ENCODE results near the gene POLK.
"Not testable (repeated sequence)": the region's sequence is repeated elsewhere in the genome, so short reads cannot be mapped to it uniquely, and the experiment has no call there.

The POLK gene

DNA sequence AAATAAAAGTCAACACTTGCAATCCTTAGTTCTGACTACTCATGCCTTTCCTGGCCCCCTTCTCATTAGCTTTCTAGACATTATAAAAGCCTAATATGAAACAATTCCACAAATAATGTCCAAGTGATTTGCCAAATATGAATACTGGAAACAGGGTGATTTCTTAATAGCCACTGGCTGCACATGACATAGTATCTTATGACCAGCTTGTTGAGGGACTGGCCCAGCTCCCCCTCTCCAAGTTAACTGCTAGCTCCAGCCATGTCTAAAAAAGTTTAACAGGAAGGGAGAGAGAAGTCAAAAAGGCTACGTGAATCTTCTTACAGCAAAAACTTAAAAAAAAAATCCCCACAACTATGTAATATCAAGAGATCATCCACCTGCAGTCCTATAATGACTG is 1.7 kb upstream of the POLK start:
- in situ Hi-C loops (cut with HindIII; ENCODE audit: low sequenced_read_pairs) = loop anchor here (5.0 kb wide), 1 partner anchor 57 kb away; no protein-coding TSS in a partner anchor

DNA sequence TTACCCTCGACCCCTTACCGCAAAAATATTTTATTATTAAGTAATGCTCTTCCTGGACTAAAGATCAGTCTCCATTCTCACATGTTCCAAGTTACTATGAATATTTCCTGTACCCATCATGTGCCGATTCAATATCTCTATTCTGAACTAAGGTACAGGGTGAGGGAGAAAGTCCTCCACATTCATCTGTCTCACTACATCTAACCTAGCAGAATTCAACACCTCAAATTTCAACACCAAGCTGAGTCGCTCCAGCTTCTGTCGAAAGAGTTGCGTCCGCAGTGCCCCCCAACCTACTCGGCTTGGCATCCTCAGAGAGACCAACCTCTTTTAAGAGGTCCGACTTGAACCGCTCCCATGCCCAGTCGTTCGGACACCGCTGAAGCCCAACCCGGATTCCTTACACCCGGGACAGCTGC is 1.3 kb upstream of the POLK start:
- in situ Hi-C loops (cut with HindIII; ENCODE audit: low sequenced_read_pairs) = no loop called here

DNA sequence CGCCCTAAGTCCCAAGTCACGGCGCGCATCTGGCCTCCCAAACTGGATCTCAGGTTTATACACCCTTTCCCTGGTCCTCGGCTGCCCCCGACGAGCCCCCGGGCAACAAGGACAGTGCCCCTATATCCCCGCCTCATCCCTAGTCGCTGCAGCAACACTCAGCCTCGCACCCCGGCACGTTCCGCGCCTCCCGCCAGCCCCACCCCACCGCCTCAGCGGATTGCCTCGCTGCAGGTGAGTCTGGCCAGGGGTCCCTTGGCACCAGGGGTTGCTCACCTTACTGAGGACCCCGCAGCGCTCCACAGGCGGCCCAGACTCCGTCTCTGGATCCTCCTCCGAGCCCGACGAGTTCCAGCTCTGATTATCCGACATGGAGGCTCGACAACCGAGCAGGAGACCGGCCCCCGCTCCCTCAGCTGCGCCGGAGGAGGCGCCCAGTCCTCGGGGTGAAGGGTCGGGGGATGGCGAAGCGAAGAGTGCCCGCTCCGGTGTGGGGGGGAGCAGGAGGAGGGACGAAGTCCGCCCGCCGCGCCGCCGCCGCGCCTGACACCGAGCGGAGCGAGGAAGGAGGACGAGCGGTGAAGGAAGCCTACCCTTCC is 756 bp upstream of the POLK start:
- in situ Hi-C loops (cut with HindIII; ENCODE audit: low sequenced_read_pairs) = no loop called here

DNA sequence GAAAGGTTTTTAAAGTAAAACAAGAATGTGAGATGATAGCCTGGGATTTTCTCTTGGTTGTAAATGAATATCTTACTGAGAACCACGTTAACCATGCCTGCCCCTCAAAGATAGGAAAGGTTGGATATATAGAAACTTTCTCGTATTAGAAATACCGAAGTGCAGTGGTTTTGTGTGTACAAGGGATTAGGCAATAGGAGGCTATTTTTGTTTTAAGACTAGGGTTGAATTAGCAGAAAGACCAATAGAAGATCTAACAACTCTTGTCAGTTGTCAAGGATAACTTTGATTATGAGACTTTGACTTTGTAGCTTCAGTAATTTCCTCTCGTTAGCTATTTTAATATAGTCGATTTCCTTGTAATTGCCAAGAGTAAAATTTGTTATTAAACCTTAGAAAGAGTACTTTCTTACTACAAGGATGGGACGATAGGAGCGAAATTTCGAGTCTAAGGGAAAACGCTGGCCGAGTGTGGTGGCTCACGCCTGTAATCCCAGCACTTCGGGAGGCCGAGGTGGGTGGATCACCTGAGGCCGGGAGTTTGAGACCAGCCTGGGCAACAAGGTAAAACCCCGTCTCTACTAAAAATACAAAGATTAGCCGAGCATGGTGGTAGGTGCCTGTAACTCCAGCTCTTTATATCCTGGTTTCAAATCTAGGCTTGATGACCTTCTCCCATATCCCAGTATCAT is 838 bp downstream of the POLK start:
- in situ Hi-C loops (cut with HindIII; ENCODE audit: low sequenced_read_pairs) = no loop called here

DNA sequence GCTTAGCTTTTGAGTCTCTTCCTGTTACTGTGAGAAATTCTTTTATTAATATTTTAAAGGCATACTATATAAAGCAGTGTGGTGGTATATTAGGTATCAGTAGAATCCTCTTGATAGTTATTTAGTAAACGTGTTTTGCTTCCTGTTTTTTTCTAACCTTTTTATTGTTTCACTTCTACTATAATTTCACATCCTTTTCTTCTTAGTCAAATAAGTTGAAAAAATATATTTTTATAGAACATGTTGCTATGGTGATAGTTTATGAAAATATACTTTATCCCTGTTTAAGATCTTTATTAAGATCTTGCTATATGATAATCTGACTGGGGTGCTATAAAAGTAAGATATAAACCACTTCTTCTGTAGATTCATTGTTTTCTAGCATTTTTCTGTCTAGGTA is 2.1 kb downstream of the POLK start:
- in situ Hi-C loops (cut with HindIII; ENCODE audit: low sequenced_read_pairs) = no loop called here

DNA sequence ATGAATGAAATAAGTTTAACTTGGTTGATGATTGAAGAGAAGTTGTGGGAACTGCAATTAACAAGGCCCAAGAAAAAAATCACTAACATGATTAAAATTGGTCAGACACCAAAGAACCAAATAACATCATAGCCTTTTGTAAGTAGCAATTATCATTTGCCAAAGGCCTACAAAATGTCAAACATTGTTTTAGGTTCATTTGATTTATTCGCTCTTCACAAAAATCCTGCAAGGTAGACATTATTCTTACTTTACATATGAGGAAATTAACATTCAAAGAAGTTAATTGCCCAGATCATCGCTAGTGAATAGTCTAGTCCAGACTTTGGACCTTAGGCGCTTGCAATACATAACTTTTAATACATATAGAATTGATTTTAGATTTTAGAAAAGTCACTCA is 2.6 kb downstream of the POLK start:
- in situ Hi-C loops (cut with HindIII; ENCODE audit: low sequenced_read_pairs) = no loop called here

DNA sequence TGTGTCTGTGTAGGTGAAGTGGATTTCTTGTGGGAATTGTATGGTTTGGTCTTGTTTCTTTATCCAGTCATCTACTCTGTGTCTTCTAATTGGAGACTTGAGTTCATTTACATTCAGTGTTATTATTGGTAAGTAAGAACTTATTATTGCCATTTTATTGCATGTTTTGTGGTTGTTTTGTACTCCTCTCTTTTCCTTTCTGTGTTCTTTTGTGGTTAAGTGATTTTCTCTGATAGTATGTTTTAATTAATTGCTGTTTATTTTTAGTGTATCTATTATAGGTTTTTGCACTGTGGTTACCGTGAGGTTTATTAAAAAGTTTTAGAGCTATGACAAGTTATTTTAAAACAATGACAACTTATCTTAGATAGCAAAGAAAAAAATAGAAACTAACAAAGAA is 8.1 kb downstream of the POLK start:
- in situ Hi-C loops (cut with HindIII; ENCODE audit: low sequenced_read_pairs) = no loop called here

DNA sequence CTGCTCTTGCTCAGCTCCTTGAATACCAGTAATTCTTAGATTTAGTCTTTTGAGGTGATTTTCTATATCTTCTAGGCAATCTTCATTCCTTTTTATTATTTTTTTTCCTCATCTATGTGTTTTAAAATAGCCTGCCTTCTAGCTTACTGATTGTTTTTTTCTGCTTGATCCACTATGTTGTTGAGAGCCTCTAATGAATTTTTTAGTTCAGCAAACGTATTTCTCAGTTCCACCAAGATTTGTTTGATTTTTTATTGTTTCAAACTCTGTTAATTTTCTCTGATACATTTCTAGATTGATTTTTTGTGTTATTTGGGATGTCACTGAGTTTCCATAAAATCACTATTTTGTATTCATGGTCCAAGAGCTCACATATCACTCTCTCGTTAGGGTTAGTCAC is 9.5 kb downstream of the POLK start:
- in situ Hi-C loops (cut with HindIII; ENCODE audit: low sequenced_read_pairs) = no loop called here

DNA sequence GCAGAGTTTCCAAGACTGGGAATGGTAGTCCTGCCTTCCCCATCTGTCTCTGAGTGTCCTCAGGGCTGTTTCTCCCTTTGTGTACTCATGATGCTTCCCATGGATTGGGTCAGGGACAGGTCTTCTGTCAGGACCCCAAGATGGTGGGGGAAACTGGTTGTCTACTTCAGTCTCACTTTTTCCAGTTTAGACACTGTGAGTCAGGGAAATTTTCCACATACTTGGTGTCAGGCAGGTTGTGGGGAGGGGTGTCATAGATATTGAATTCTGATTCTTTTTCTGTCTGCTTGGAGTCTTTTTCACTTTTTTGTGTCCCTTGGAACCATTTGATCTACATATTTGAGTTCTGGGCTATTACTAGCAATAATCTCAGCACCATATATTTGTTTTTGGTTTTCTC is 10.3 kb downstream of the POLK start:
- in situ Hi-C loops (cut with HindIII; ENCODE audit: low sequenced_read_pairs) = no loop called here

DNA sequence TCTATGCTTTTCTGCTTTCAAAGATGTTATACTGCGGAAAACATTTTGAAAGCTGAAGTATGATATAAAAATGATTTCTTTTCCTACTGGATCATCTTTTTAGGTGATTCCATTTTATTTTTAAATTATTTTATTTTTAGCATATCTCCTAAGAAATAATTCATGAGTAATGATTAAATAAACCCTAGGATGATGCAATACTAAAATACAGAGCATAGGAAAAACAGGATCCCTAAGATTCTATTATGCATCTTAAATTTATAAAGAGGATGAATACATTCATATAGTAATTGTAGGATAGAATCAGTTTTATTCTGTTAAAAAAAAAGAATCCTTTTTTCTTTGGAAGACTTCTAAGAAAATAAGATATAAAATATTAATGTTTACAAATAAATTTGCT is 10.9 kb downstream of the POLK start:
- in situ Hi-C loops (cut with HindIII; ENCODE audit: low sequenced_read_pairs) = no loop called here

DNA sequence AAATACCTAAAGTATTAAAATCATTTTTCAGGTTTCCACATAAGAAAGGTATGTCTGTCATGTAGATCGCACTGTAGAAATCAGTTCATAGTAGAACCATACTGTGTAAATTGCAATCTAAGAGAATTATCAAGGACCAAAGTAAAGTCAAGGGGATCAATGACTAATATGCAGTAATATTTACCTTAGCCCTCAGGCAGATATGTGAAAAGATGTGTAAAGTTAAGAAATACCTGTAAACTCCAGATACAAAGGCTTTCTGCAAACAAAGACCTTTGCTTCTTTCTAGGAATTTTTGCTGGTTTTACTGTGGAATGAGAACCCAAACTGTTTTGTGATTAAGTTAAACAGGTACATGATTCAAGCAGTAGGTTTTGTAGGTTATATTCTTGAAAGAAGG is 11.6 kb downstream of the POLK start:
- in situ Hi-C loops (cut with HindIII; ENCODE audit: low sequenced_read_pairs) = no loop called here

DNA sequence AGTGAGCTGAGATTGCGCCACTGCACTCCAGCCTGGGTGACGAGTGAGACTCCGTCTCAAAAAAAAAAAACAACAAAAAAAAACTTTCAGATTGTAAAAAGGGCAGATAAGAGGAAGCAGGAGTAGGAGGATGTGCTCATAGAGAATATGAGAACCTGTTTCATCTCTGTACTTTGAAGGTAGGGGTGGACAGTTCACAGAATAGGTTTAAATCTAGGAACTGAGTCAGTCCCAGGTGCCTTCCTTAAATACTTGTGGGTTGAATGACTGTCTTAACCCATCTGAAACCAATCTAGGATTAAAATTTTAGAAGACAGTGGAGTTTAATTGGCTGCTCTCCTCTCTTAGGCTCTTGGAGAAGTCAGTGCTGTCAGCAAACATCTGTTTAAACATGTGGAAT is 12.4 kb downstream of the POLK start:
- in situ Hi-C loops (cut with HindIII; ENCODE audit: low sequenced_read_pairs) = no loop called here

DNA sequence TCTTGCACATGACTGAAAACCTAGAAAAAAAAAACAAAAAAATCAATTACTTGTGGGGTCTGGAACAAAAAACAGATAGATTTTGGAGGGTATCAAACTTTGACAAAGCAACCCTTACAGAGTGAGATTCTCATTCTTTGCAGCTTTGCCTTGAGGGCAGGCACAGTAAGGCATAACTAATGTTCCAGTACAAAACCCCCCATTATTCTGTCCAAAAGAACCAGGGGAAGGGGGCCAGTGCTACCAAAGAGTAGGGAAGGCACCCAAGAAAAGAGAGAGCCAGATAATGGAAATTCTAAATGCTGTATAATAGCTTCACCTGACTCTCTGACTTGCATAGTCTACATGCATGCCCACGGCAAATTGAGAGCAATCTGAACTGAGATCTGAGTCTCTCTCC is 12.9 kb downstream of the POLK start:
- in situ Hi-C loops (cut with HindIII; ENCODE audit: low sequenced_read_pairs) = no loop called here

DNA sequence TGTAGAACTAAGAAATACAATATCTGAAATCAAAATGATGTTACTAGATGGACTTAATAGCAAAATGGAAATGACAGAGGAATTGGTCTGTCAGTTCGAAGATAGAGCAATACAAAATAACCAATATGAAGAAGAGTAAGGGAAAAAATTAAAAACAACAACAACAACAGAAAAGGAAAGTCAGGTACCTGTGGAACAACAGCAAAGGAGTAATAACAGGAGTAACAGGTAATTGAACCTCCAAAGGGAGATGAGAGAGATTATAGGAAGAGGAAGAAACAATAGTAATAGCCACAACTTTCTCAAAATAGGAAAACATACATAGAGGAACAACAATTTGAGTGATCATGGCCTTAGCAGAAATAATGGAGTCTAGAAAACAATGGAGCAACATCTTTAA is 13.7 kb downstream of the POLK start:
- in situ Hi-C loops (cut with HindIII; ENCODE audit: low sequenced_read_pairs) = no loop called here

DNA sequence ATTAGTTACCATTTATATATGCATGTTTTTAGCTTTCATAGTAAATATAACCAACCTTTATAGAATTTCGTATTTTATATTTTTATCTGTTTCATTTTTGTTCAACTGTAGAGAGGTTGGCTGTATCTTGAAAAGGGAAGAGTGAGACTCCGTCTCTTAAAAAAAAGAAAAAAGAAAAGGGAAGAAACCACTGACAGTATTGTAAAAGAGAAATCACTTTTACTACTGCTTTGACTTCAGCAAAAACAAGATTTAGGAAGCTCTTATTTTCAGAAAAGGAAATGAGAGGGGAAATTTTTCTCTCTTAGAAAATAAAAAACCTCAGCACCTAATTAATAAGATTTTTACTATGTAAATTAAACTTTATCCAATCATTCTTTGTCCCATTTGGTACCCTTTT is 14.4 kb downstream of the POLK start:
- in situ Hi-C loops (cut with HindIII; ENCODE audit: low sequenced_read_pairs) = no loop called here

DNA sequence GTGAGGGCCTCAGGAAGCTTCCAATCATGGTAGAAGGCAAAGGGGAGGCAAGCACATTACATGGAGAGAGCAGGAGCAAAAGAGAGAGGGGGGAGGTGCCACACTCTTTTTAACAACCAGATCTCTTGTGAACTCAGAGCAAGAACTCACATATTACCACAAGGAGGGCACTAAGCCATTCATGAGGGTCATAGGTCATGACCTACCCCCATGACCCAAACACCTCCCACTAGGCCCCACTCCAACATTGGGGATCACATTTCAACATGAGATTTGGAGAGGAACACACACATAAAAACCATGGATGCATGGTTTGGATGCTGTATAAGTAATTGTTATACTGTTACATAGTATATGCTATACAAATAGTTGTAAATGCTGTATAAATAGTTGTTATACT is 17.5 kb downstream of the POLK start:
- in situ Hi-C loops (cut with HindIII; ENCODE audit: low sequenced_read_pairs) = no loop called here

DNA sequence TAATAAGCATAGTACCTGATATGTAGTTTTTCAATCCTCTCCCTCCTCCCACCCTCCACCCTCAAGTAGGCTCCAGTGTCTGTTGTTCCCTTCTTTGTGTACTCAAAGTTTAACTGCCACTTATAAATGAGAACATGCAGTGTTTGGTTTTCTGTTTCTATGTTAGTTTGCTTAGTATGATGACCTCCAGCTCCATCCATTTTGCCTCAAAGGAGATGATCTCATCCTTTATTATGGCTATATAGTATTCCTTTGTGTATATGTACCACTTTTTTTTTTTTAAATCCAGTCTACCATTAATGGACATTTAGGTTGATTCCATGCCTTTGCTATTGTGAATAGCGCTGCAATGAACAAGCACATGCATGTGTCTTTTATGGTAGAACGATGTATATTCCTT is 20.5 kb downstream of the POLK start:
- in situ Hi-C loops (cut with HindIII; ENCODE audit: low sequenced_read_pairs) = no loop called here

DNA sequence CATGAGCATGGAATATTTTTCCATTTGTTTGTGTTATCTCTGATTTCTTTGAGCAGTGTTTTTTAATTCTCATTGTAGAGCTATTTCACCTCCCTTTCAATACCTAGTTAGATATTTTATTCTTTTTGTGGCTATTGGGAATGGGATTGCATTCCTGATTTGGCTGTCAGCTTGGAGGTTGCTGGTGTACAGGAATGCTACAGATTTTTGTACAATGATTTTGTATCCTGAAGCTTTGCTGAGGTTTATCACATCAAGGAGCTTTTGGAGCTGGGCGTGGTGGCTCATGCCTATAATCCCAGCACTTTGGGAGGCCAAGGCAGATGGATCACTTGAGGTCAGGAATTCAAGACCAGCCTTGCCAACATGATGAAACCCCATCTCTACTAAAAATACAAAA is 22.0 kb downstream of the POLK start:
- in situ Hi-C loops (cut with HindIII; ENCODE audit: low sequenced_read_pairs) = not testable (repeated sequence)

DNA sequence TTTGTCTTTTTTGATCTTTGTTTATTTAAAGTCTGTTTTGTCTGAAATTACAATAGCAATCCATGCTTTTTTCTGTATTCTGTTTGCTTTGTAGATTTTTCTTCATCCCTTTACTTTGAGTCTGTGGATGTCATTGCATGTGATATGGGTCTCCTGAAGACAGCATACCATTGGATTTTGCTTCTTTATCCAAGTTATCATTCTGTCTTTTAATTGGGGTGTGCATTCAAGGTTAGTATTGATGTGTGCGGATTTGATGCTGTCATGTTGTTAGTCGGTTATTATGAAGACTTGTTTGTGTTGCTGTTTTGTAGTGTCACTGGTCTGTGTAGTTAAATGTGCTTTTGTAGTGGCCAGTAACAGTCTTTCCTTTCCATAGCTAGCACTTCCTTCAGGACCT is 23.0 kb downstream of the POLK start:
- in situ Hi-C loops (cut with HindIII; ENCODE audit: low sequenced_read_pairs) = no loop called here

DNA sequence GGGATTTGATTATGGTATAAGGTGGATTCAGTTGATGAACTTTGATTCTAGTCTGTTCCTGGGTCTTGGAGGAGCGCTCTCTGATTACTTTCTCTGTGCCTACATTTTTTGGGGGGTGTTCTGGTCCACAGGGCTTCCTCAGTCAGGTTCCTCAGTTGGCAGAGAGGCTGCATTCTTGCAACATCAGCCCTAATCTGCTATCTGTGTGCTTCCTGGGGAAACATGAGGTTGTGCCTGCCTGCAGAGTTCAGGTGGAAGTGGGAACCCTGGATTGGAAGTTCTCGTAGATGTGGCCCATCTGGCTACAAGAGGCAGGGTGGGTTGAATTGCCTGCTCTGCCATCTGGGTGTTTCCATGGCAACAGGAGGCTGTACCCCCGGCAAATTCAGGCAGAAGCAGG is 24.5 kb downstream of the POLK start:
- in situ Hi-C loops (cut with HindIII; ENCODE audit: low sequenced_read_pairs) = no loop called here

DNA sequence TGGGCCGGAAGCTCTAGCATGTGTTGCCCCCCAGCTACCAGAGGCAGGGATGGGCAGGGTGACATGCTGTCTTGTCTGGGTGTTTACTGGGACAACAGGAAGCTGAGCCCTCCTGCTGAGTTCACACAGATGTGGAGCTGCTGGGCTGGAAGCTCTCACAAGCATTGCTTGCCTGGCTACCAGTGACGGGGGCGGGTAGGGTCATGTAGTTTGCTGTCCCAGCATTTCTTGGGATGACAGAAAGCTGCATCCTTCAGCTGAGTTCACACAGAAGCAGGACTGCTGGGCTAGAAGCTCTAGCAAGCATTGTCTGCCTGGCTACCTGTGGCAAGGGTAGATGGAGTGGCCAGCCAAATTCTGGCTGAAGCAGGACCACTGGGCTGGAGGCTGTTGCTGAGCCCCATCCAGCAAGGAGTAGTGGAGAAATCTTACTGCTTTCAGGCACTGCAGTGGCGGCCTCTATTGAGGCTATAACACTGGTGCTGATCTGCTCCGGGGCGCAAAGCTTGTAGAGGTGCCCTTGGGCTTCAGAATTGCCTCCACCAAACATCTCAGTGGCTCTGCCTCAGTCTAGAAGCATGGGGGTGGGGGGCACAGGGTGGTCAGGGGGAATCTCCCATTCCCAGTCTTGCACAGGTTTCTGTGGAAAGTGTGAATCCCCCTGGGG is 25.1 kb downstream of the POLK start:
- in situ Hi-C loops (cut with HindIII; ENCODE audit: low sequenced_read_pairs) = no loop called here

DNA sequence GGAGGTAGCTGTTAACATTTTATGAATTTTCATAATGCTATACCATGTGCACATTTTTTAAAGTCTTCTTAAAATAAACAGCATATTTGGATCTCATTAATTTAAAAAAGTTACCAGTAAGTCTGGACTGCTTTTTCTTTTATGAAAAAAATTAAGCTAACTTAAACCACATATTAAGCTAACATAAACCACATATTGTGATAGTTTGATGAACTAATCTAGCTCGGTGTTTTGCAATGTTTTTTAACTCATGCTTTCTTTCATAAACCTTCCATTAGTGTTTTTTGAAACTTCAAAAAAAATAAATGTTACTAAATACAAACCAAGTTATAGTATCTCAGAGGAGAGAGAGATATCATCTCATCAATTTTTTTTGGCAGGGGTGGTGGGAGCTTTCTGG is 26.5 kb downstream of the POLK start:
- in situ Hi-C loops (cut with HindIII; ENCODE audit: low sequenced_read_pairs) = no loop called here

DNA sequence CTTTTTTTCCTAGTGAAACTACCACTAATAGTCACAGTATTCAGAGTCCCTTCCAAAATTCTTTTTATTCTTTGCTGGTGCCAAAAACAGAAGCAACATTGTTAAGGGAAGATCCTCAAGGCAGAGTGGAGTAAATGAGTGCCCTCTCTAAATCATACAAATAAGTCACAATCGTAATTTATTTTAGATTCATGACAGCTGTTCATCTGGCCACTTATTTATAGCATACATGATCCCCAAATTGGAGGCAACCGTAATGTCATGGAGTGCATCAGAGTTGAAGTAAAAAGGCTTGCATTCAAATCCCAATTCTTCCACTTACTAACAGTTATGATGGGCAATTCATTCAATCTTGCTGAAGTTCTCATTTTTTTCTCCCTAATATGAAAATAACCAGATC is 33.4 kb downstream of the POLK start:
- in situ Hi-C loops (cut with HindIII; ENCODE audit: low sequenced_read_pairs) = no loop called here
